GM18502 (cell line): ENCODE measurements around the gene ADARB2.
"Not testable (repeated sequence)": the region's sequence is repeated elsewhere in the genome, so short reads cannot be mapped to it uniquely, and the experiment has no call there.

ENCODE experiments used
- ATAC-seq: cut with Tn5 transposase; IDR thresholded peaks from one replicate; pipeline ENCODE4 v1.9.1; 2021; ENCODE audit warnings: mild to moderate bottlenecking; ENCODE audit not compliant: unreplicated experiment, poor library complexity

The ADARB2 gene

GRCh38 chr10:1404323-1405260 is 332.7 kb downstream of the ADARB2 start:
- ATAC-seq, result no peak

- no peak for ATAC-seq
Measured at GRCh38 chr10:1403508-1404322, 333.6 kb downstream of the ADARB2 start.

- ATAC-seq, result no peak
Measured at GRCh38 chr10:1402816-1403507, 334.4 kb downstream of the ADARB2 start.

- ATAC-seq, result no peak
Measured at GRCh38 chr10:1402016-1402770, 335.1 kb downstream of the ADARB2 start.

- ATAC-seq, result no peak
Measured at GRCh38 chr10:1401071-1401965, 336.0 kb downstream of the ADARB2 start.

- no peak for ATAC-seq
Measured at GRCh38 chr10:1400101-1401070, 336.9 kb downstream of the ADARB2 start.

- no peak for ATAC-seq
Measured at GRCh38 chr10:1399431-1400100, 337.8 kb downstream of the ADARB2 start.

- no peak for ATAC-seq
Measured at GRCh38 chr10:1398626-1399410, 338.5 kb downstream of the ADARB2 start.

- not testable (repeated sequence) for ATAC-seq
Measured at GRCh38 chr10:1398116-1398515, 339.2 kb downstream of the ADARB2 start.

GRCh38 chr10:1396297-1396635 is 341.1 kb downstream of the ADARB2 start:
- ATAC-seq, result no peak

GRCh38 chr10:1395481-1396296 is 341.6 kb downstream of the ADARB2 start:
- ATAC-seq, result no peak

GRCh38 chr10:1395025-1395480 is 342.3 kb downstream of the ADARB2 start:
- no peak for ATAC-seq

GRCh38 chr10:1394155-1394912 is 343.0 kb downstream of the ADARB2 start:
- no peak for ATAC-seq

GRCh38 chr10:1393481-1393880 is 343.8 kb downstream of the ADARB2 start:
- no peak for ATAC-seq

GRCh38 chr10:1392127-1392526 is 345.2 kb downstream of the ADARB2 start:
- ATAC-seq, result no peak
